IMR-90 (cell line): ENCODE measurements around the gene OVCH1. TPM values are rescaled to one million over a fixed set of nuclear protein-coding genes. Genes with fewer than 3 reads are reported as not detected.

Source experiments
- ATAC-seq: fragments of 200-7000 bp; cut with Tn5 transposase; 2 replicates; pipeline ENCODE4 v1.9.1; 2020; ENCODE audit warnings: low read depth, mild to moderate bottlenecking, moderate library complexity
- BruUV-seq: library from RNA; stranded (reverse); fragments of 400-500 nt; replicated peaks from 2 replicates; lab custom pipeline; 2021; lab: Mats Ljungman, UMichigan
- CTCF ChIA-PET: fragments of 300-600 bp; formaldehyde crosslinking; extraction: SDS; loops from one replicate; lab custom pipeline; 2021; ENCODE audit warnings: antibody characterized with exemption; lab: Yijun Ruan, JAX
- POLR2A ChIA-PET: fragments of 300-600 bp; sonication (Branson Sonifier 250); formaldehyde crosslinking; loops from one replicate; lab custom pipeline; 2022; ENCODE audit warnings: antibody characterized with exemption; ENCODE audit not compliant: unreplicated experiment; lab: Charles Lee
- DNase-seq: peaks from one replicate; pipeline ENCODE4 v3.0.0; 2013
- H2AFZ ChIP-seq: replicated peaks from 2 replicates; pipeline ENCODE3; 2013; ENCODE audit warnings: low read length, mild to moderate bottlenecking; ENCODE audit not compliant: poor library complexity
- H2AK5ac ChIP-seq: 2 replicates; pipeline ENCODE4 v1.6.1; 2013; ENCODE audit warnings: low read depth, low read length, inconsistent platforms
- H2AK9ac ChIP-seq: replicated peaks from 2 replicates; pipeline ENCODE3; 2013; ENCODE audit warnings: mild to moderate bottlenecking, low read depth, low read length, moderate library complexity; ENCODE audit not compliant: poor library complexity
- H2BK120ac ChIP-seq: 2 replicates; pipeline ENCODE4 v1.6.1; 2013; ENCODE audit warnings: low read depth, low read length, inconsistent platforms
- H2BK15ac ChIP-seq: 3 replicates; pipeline ENCODE4 v1.6.1; 2013; ENCODE audit warnings: low read depth, low read length, inconsistent platforms
- H2BK20ac ChIP-seq: 2 replicates; pipeline ENCODE4 v1.6.1; 2013; ENCODE audit warnings: low read depth, mild to moderate bottlenecking, inconsistent platforms, low read length, moderate library complexity
- H2BK5ac ChIP-seq: 2 replicates; pipeline ENCODE4 v1.6.1; 2013; ENCODE audit warnings: mild to moderate bottlenecking, low read depth, low read length, inconsistent platforms; ENCODE audit not compliant: poor library complexity, severe bottlenecking
- H3K14ac ChIP-seq: replicated peaks from 2 replicates; pipeline ENCODE4 v1.6.1; 2013; ENCODE audit warnings: low read depth, low read length, inconsistent platforms
- H3K18ac ChIP-seq: 2 replicates; pipeline ENCODE4 v1.6.1; 2013; ENCODE audit warnings: low read depth, low read length, control low read depth
- H3K23ac ChIP-seq: 2 replicates; pipeline ENCODE4 v1.6.1; 2013; ENCODE audit warnings: low read depth, low read length, inconsistent platforms
- H3K27ac ChIP-seq: 2 replicates; pipeline ENCODE4 v1.5.1; 2013; ENCODE audit warnings: mild to moderate bottlenecking, control low read depth, low read length; ENCODE audit not compliant: insufficient read depth
- H3K27me3 ChIP-seq: 2 replicates; pipeline ENCODE4 v1.6.1; 2013; ENCODE audit warnings: low read length; ENCODE audit not compliant: control insufficient read depth, insufficient read depth
- H3K36me3 ChIP-seq: 2 replicates; pipeline ENCODE4 v1.6.1; 2013; ENCODE audit warnings: low read length, mixed read lengths; ENCODE audit not compliant: control insufficient read depth, insufficient read depth
- H3K4ac ChIP-seq: 2 replicates; pipeline ENCODE4 v1.6.1; 2013; ENCODE audit warnings: low read depth, low read length, inconsistent platforms
- H3K4me1 ChIP-seq: 2 replicates; pipeline ENCODE4 v1.6.1; 2013; ENCODE audit warnings: low read length, mixed read lengths; ENCODE audit not compliant: control insufficient read depth, insufficient read depth
- H3K4me2 ChIP-seq: 2 replicates; pipeline ENCODE4 v1.6.1; 2013; ENCODE audit warnings: low read depth, mild to moderate bottlenecking, control low read depth, low read length, moderate library complexity
- H3K4me3 ChIP-seq: 2 replicates; pipeline ENCODE4 v1.5.1; 2013; ENCODE audit warnings: low read depth, mild to moderate bottlenecking, control low read depth, low read length, moderate library complexity; ENCODE audit not compliant: insufficient read depth
- H3K56ac ChIP-seq: 2 replicates; pipeline ENCODE4 v1.6.1; 2013; ENCODE audit warnings: low read length, inconsistent platforms; ENCODE audit not compliant: insufficient read depth; ENCODE audit errors: extremely low read depth
- H3K79me1 ChIP-seq, 2 experiments: 2 replicates each; pipeline ENCODE4 v1.6.1; 2013; ENCODE audit warnings: low read length in 2 of 2, inconsistent platforms in 1 of 2, low read depth in 1 of 2
- H3K9ac ChIP-seq: 2 replicates; pipeline ENCODE4 v1.6.1; 2013; ENCODE audit warnings: low read depth, low read length, control low read depth
- H3K9me1 ChIP-seq: 2 replicates; pipeline ENCODE4 v1.6.1; 2013; ENCODE audit warnings: low read length, inconsistent platforms; ENCODE audit not compliant: insufficient read depth
- H3K9me3 ChIP-seq: 2 replicates; pipeline ENCODE4 v1.6.1; 2013; ENCODE audit warnings: low read length; ENCODE audit not compliant: control insufficient read depth, insufficient read depth
- H4K20me1 ChIP-seq: 2 replicates; pipeline ENCODE4 v1.6.1; 2013; ENCODE audit warnings: low read length, inconsistent platforms; ENCODE audit not compliant: insufficient read depth
- H4K5ac ChIP-seq: 2 replicates; pipeline ENCODE4 v1.6.1; 2013; ENCODE audit warnings: mild to moderate bottlenecking, low read depth, low read length, control low read depth
- H4K8ac ChIP-seq, 2 experiments: 2 replicates each; pipeline ENCODE4 v1.6.1; 2013; ENCODE audit warnings: low read depth in 2 of 2, low read length in 2 of 2, control low read depth in 1 of 2, inconsistent platforms in 1 of 2
- H4K91ac ChIP-seq: 2 replicates; pipeline ENCODE4 v1.6.1; 2013; ENCODE audit warnings: low read depth, low read length, inconsistent platforms; ENCODE audit not compliant: insufficient read depth
- CEBPB ChIP-seq: IDR thresholded peaks from 2 replicates; pipeline ENCODE4 v1.6.1; 2012; ENCODE audit warnings: low read depth, low read length, improper control_type of control experiment
- CHD1 ChIP-seq: IDR thresholded peaks from 2 replicates; pipeline ENCODE4 v1.6.1; 2012; ENCODE audit warnings: low read depth, low read length, improper control_type of control experiment
- MAFK ChIP-seq: IDR thresholded peaks from 2 replicates; pipeline ENCODE4 v1.6.1; 2012; ENCODE audit warnings: low read depth, low read length, improper control_type of control experiment
- MXI1 ChIP-seq: IDR thresholded peaks from 2 replicates; pipeline ENCODE4 v1.6.1; 2012; ENCODE audit warnings: low read depth, mild to moderate bottlenecking, low read length, moderate library complexity, borderline replicate concordance
- NFE2L2 ChIP-seq: fragments of 150-350 bp; IDR thresholded peaks from 2 replicates; pipeline ENCODE4 v1.6.1; 2016; ENCODE audit warnings: low read depth, mild to moderate bottlenecking, low read length
- POLR2A ChIP-seq: IDR thresholded peaks from 2 replicates; pipeline ENCODE4 v1.6.1; 2012; ENCODE audit warnings: mild to moderate bottlenecking, low read depth, low read length
- RAD21 ChIP-seq: IDR thresholded peaks from 2 replicates; pipeline ENCODE4 v1.6.1; 2012; ENCODE audit warnings: low read length, improper control_type of control experiment
- RCOR1 ChIP-seq: IDR thresholded peaks from 2 replicates; pipeline ENCODE4 v1.6.1; 2012; ENCODE audit warnings: mild to moderate bottlenecking, low read length, improper control_type of control experiment; ENCODE audit not compliant: insufficient replicate concordance
- RFX5 ChIP-seq: IDR thresholded peaks from 2 replicates; pipeline ENCODE4 v1.8.0; 2012; ENCODE audit warnings: low read depth, mild to moderate bottlenecking, low read length, moderate library complexity
- SMC3 ChIP-seq: fragments of 150-350 bp; IDR thresholded peaks from 2 replicates; pipeline ENCODE4 v1.6.1; 2016; ENCODE audit warnings: low read depth, mild to moderate bottlenecking, antibody characterized with exemption, low read length, moderate library complexity
- WGBS, 2 experiments: methylation state at CpG; one replicate each; pipeline versions ENCODE4 v1.1.5 to v1.1.7; 2013; ENCODE audit warnings: missing lambda C conversion rate in 2 of 2; ENCODE audit not compliant: insufficient read length in 1 of 2; ENCODE audit errors: extremely low coverage in 2 of 2; 5-methylcytosine and 5-hydroxymethylcytosine counted together
- dilution Hi-C: fragments of 300-500 bp; cut with HindIII; formaldehyde crosslinking; loops from one replicate; pipeline ENCODE4 v1.14.3; 2018; ENCODE audit warnings: low sequenced_read_pairs; ENCODE audit not compliant: unreplicated experiment
- in situ Hi-C: fragments of 300-500 bp; cut with MboI; formaldehyde crosslinking; loops from 3 replicates; pipeline ENCODE4 v1.14.3; 2019; ENCODE audit warnings: low sequenced_read_pairs, inconsistent platforms, mixed read lengths
- intact Hi-C: fragments of 100-400 bp; cut with micrococcal nuclease; formaldehyde crosslinking; loops from 2 replicates; pipeline ENCODE4 v1.10.0; 2022
- polyA plus RNA-seq, 3 experiments: library from polyadenylated mRNA; depleted of rRNA; stranded (reverse); fragments of >200 nt; gene quantifications; 2 replicates each; pipeline ENCODE4 v1.2.3, GENCODE V29; 2012; ENCODE audit warnings: low replicate concordance in 1 of 3
- total RNA-seq: library from RNA; depleted of rRNA; stranded (reverse); fragments of >200 nt; gene quantifications from 2 replicates; pipeline ENCODE4 v1.2.3, GENCODE V29; 2012
- TF ChIP-seq, protein P1 (sequence below): conservative IDR thresholded peaks from 2 replicates; pipeline ENCODE4 v1.5.1; 2012; ENCODE audit warnings: mild to moderate bottlenecking, low read depth, low read length, improper control_type of control experiment
- TF ChIP-seq, protein P2 (sequence below): fragments of 150-350 bp; IDR thresholded peaks from 2 replicates; pipeline ENCODE4 v1.6.1; 2017; ENCODE audit warnings: mild to moderate bottlenecking, antibody characterized with exemption, low read length, low read depth
- TF ChIP-seq, protein P3 (sequence below): fragments of 150-350 bp; IDR thresholded peaks from 2 replicates; pipeline ENCODE4 v1.6.1; 2016; ENCODE audit warnings: low read depth, mild to moderate bottlenecking, low read length, moderate library complexity, borderline replicate concordance

OVCH1 gene
- total and polyA plus RNA-seq, 2 of the 4 experiments (the other 2 are of a cell fraction) = 0.05 to 0.18 TPM

DNA sequence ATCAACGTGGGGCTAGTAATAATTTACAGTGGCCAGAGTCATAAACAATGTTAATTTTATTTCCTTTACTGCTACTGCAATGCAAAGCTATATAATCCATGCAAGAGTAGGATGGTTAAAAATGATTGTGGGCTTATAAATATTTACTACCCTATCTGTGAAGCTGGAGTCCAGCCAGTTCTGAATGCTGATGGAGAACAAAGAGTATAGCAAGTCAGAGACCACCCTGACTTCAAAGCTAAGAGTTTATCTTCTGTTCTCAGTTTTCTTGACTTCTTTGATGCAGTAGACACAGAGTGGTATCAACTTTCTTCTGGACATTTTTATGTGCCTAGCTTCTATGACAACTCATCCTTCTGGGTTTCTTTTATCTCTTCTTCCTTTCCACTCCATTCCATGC lies 34.0 kb upstream of the OVCH1 start (continued):
- TF ChIP-seq, protein P1, sequence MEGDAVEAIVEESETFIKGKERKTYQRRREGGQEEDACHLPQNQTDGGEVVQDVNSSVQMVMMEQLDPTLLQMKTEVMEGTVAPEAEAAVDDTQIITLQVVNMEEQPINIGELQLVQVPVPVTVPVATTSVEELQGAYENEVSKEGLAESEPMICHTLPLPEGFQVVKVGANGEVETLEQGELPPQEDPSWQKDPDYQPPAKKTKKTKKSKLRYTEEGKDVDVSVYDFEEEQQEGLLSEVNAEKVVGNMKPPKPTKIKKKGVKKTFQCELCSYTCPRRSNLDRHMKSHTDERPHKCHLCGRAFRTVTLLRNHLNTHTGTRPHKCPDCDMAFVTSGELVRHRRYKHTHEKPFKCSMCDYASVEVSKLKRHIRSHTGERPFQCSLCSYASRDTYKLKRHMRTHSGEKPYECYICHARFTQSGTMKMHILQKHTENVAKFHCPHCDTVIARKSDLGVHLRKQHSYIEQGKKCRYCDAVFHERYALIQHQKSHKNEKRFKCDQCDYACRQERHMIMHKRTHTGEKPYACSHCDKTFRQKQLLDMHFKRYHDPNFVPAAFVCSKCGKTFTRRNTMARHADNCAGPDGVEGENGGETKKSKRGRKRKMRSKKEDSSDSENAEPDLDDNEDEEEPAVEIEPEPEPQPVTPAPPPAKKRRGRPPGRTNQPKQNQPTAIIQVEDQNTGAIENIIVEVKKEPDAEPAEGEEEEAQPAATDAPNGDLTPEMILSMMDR = no peak

DNA sequence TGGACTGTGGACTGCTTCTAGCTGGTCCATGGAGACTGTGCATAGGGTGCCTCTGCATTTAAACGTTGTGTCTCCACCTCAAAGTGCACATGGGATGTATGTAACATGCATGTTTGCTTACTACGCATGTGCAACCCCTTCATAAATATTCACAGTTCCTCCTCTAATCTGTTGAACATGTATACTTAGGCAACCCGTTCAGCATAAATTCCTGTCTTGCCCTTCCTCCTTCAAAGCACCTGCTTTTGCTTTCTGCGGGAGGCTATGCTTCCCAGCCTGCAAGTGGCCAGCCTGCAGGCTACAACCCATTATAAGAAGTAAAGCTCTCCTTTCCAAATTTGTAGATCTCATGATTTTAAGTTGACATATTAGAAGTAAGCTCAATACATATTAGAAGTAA lies 33.0 kb upstream of the OVCH1 start:
- POLR2A ChIA-PET = no interaction called here
- Histone ChIP-seq H3K36me3 (peaks cover 5% of the 10 kb centered on the region), H3K27me3 (no peaks in the 10 kb centered on the region), H3K9me3 (no peaks in the 10 kb centered on the region), H3K79me1 (no peaks in the 10 kb centered on the region; a peak in 1 of 4 replicates), H3K56ac (no peak overlapping the region), H3K9ac (no peak overlapping the region), H3K14ac (no peak overlapping the region), H4K5ac (no peak overlapping the region), H3K4ac (no peak overlapping the region), H2BK15ac (no peak overlapping the region), H4K20me1 (no peaks in the 10 kb centered on the region), H3K4me3 (no peak overlapping the region), H2BK5ac (no peak overlapping the region), H3K27ac (no peak overlapping the region), H2BK20ac (no peak overlapping the region), H4K91ac (no peak overlapping the region), H4K8ac (no peak overlapping the region), H2BK120ac (no peak overlapping the region), H2AK9ac (no peak overlapping the region), H2AK5ac (no peak overlapping the region), H3K9me1 (peaks cover 5% of the 10 kb centered on the region; the same call in 1 of the 2 replicates), H2AFZ (no peak overlapping the region), H3K18ac (no peak overlapping the region), H3K4me1 (peaks cover 3% of the 10 kb centered on the region), H3K4me2 (no peak overlapping the region), H3K23ac (no peak overlapping the region)
- CTCF ChIA-PET = no interaction called here
- intact Hi-C loops = no loop called here
- TF ChIP-seq, protein P2, sequence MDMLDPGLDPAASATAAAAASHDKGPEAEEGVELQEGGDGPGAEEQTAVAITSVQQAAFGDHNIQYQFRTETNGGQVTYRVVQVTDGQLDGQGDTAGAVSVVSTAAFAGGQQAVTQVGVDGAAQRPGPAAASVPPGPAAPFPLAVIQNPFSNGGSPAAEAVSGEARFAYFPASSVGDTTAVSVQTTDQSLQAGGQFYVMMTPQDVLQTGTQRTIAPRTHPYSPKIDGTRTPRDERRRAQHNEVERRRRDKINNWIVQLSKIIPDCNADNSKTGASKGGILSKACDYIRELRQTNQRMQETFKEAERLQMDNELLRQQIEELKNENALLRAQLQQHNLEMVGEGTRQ = no peak
- TF ChIP-seq RFX5 = no peak
- no peak for TF ChIP-seq CEBPB
- TF ChIP-seq CHD1 = no peak
- no peak for TF ChIP-seq POLR2A
- TF ChIP-seq SMC3 = no peak
- TF ChIP-seq MXI1 = no peak
- no peak for TF ChIP-seq NFE2L2
- TF ChIP-seq, protein P3, sequence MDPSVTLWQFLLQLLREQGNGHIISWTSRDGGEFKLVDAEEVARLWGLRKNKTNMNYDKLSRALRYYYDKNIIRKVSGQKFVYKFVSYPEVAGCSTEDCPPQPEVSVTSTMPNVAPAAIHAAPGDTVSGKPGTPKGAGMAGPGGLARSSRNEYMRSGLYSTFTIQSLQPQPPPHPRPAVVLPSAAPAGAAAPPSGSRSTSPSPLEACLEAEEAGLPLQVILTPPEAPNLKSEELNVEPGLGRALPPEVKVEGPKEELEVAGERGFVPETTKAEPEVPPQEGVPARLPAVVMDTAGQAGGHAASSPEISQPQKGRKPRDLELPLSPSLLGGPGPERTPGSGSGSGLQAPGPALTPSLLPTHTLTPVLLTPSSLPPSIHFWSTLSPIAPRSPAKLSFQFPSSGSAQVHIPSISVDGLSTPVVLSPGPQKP = no peak
- TF ChIP-seq RCOR1 = no peak
- TF ChIP-seq MAFK = no peak
- TF ChIP-seq RAD21 = no peak
- in situ Hi-C loops = no loop called here
- DNase-seq (no peak), ATAC-seq (no peak)
- WGBS, 2 experiments = no CpG with 5 or more reads among the region's 4 CpGs
- BruUV-seq = no TSS peak
- dilution Hi-C loops = no loop called here
